22Rv1 (cell line): ENCODE data around the gene BRD3.

Experiments used
- H3K27ac ChIP-seq: fragments of 450-650 bp; 2 replicates; pipeline ENCODE4 v1.5.1; 2017
- ZFX ChIP-seq: fragments of 450-650 bp; IDR thresholded peaks from 2 replicates; pipeline ENCODE4 v1.6.1; 2017; ENCODE audit warnings: antibody characterized with exemption, borderline replicate concordance
- TF ChIP-seq, protein P1 (sequence below): fragments of 450-650 bp; IDR thresholded peaks from 2 replicates; pipeline ENCODE4 v1.5.1; 2017; ENCODE audit warnings: mild to moderate bottlenecking

BRD3 gene

DNA sequence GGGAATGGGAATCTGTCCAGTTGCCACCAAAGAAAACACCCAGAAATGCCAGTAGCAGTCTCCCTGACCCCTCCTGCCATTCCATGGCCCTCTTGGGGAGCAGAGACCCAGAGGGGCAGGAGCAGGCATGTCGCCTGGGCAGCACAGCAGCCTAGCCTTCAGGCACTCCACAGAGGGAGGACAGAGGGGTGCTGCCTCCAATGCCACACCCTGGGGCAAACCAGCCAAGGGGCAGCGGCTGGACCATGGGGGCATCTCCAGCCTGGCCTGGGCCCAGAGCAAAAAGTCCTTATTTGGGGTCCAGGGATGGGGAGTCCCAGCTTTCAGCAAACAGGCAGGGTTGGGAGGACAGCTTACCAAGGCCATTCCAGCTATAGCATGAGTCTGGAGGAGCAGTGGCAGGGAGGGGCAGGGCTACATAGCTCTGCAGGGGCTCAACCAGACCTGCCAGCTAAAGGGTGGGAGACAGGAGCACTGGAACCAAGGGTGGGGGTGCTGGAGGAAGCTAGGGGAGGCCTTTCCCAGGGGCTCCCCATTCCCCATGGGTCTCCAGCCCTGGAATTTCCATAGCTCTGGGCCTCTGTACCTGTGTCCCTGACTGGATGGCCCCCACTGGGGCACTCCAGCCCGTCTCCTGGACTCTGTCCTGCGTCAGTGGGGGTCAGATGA lies 6.7 kb downstream of the BRD3 start:
- TF ChIP-seq ZFX, result no peak
- TF ChIP-seq, protein P1, sequence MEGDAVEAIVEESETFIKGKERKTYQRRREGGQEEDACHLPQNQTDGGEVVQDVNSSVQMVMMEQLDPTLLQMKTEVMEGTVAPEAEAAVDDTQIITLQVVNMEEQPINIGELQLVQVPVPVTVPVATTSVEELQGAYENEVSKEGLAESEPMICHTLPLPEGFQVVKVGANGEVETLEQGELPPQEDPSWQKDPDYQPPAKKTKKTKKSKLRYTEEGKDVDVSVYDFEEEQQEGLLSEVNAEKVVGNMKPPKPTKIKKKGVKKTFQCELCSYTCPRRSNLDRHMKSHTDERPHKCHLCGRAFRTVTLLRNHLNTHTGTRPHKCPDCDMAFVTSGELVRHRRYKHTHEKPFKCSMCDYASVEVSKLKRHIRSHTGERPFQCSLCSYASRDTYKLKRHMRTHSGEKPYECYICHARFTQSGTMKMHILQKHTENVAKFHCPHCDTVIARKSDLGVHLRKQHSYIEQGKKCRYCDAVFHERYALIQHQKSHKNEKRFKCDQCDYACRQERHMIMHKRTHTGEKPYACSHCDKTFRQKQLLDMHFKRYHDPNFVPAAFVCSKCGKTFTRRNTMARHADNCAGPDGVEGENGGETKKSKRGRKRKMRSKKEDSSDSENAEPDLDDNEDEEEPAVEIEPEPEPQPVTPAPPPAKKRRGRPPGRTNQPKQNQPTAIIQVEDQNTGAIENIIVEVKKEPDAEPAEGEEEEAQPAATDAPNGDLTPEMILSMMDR, result no peak
- no peak overlapping the region for H3K27ac ChIP-seq

DNA sequence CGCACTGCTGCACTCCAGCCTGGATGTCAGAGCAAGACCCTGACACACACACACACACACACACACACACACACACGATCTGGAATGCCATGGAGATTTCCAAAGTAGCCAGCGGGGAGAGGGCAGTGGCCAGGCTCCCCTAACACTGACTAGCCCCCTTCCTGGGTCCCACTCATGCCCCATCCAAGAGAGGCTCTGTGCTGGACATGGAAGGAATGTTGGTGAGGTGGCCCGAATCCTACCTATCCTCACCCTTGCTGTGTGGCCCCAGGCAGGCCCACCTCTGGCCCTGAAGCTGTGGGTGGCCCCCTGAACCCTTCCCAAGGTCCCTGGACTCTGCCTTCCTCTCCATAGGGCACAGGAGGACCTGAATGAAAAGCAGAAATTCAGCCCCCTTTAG lies 7.3 kb downstream of the BRD3 start:
- no peak for TF ChIP-seq ZFX
- TF ChIP-seq, protein P1, result no peak
- no peak overlapping the region for H3K27ac ChIP-seq

DNA sequence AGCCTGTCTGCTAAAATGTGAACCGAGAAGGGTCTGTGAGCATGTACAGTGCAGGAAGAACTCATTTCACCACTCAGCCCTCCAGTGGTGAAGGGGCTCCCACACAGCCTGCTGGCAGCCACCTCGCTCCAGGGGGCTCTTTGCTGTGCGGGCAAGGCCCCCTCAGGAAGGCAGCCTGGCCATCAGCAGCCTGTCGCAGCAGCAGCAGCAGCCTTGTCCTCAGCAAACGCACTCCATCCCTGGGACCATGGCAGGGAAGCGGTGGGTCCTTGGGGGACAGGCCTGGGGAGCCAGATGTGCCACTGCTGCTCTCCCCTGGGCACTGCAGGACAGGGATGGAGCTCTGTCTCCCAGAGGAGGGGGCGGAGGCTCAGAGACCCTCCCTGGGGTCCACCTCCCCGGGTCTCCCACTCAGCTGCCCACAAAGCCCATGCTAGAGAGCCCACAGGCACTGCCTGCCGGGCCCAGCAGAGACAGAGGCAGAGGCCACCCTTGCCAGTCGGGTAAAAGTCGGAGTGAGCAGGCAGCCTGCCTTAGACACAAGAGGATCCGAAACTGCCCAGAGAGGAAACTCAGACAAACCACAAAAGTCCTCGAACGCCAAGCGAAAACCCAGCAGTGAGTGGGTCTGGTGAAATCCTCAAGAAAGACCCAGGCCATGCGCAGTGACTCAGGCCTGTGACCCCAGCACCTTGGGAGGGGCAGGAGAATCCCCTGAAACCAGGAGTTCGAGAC lies 8.0 kb downstream of the BRD3 start:
- no peak for TF ChIP-seq ZFX
- TF ChIP-seq, protein P1, result no peak
- no peak overlapping the region for H3K27ac ChIP-seq

DNA sequence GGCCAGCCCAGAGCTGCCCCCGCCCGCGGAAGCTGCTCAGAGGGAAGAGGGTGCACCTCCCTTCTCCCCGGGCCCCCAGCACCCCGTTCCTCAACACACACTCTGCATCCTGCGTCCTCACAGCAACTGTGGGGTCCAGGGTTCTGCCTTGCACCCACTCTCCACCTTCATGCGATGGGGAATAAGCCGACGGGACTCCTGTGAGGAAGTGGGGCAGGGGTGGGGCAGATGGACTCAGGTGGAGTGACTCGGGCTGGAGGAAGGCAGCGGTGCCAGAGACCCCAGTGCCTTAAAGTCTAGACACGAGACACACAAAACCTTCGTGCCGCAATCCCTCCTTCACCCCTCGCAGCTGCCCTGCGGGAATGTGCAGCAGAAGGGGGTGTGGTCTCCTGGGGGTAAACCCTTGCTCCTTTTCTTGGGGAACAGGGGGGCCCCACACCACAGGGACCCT lies 8.6 kb downstream of the BRD3 start:
- H3K27ac ChIP-seq, result no peak overlapping the region
- TF ChIP-seq, protein P1, result no peak
- no peak for TF ChIP-seq ZFX

DNA sequence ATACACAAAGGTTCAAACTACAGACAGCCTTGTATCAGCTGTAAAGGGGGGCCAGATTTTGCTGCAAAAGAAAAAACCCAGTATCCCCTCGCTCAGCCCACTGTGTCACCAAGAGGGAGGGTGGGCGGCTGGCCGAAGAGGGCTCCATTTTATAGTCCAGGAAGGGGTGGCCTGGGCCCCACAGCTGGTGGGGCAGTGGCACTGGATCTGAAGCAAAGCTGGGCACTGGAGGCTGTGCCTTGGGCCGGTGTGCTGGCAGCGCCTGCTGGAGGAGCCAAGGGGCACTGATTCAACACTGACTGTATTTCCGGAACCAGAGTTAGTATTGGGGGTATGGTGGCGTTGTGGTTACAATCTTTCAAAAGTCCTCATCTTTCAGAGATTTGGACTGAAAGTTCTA lies 9.1 kb downstream of the BRD3 start:
- H3K27ac ChIP-seq, result no peak overlapping the region
- TF ChIP-seq ZFX, result no peak
- TF ChIP-seq, protein P1, result no peak

DNA sequence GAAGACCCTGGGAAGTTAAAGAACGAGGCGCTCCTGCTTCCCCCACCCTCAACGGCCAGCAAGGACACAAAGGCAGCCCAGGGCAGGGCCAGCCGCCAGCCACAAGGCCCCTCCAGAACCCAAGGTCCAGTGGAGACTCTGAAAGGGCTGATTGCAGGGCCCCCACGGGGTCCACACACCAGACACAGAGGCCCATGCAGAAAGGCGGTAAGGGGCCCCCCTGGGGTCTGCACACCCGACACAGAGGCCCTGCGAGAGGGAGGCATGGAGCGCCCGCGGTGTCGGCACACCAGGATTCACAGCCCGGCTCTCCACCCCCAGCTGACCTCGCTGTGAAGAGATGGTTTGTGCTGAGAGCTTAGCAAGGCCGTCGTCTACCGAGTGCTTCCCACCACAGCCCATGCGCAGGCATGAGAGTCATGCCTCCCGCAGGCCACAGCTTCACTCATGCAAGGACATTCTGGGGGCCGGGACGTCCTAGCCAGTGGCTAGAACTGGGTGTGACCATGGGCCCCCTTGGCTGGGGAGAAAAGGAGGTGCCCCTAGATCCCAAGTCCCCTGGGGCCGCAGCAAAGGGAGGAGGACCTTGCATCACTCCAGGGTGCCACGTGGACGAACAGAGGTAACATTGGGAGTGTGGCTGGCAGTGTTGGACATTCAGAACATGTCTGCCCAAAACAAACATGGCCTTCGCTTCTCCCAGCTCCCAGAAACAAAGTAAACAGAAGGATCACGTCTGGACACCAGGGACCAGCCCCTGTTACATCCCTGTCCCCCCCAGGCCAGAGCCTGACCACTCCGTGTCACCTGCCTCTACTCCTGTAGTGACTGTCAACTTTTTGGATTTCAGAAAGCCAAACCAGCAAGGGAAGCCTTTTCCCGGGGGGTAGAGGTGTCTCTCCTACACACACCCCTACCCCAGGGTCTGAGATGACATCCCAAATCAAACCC lies 9.8 kb downstream of the BRD3 start:
- H3K27ac ChIP-seq, result no peak overlapping the region

More for the DNA sequence above, 9.8 kb downstream of the BRD3 start:
- TF ChIP-seq, protein P1, result no peak
- TF ChIP-seq ZFX, result no peak
